H1 (cell line): ENCODE measurements around the gene SLC35F3. TPM values are rescaled to one million over a fixed set of nuclear protein-coding genes. Genes with fewer than 3 reads are reported as not detected.

ENCODE experiments used
- CTCF ChIA-PET: fragments of 300-600 bp; sonication (Branson Sonifier 250); formaldehyde crosslinking; loops from one replicate; lab custom pipeline; 2021; ENCODE audit not compliant: partially characterized antibody; lab: Charles Lee
- POLR2A ChIA-PET: fragments of 300-600 bp; sonication (Branson Sonifier 250); formaldehyde crosslinking; loops from one replicate; lab custom pipeline; 2021; ENCODE audit warnings: inconsistent platforms; ENCODE audit not compliant: partially characterized antibody; lab: Charles Lee
- DNase-seq, 2 experiments: peaks; one replicate each; pipeline versions ENCODE4 v3.0.0 to v3.0.0-alpha.2; 2010 to 2022; ENCODE audit warnings: low spot score in 2 of 2, low read depth in 1 of 2, mixed read lengths in 1 of 2
- FAIRE-seq: peaks from 2 replicates; lab custom pipeline; 2011; peaks lifted over from hg19 to GRCh38; lab: Jason Lieb, UNC
- H2AFZ ChIP-seq: 2 replicates; pipeline ENCODE4 v1.8.1; 2012; ENCODE audit warnings: low read length, inconsistent platforms
- H2AK5ac ChIP-seq: 2 replicates; pipeline ENCODE4 v1.6.1; 2013; ENCODE audit warnings: low read depth, low read length
- H2BK120ac ChIP-seq: replicated peaks from 2 replicates; pipeline ENCODE3; 2013; ENCODE audit warnings: low read depth, low read length, inconsistent platforms
- H2BK12ac ChIP-seq: 2 replicates; pipeline ENCODE4 v1.6.1; 2013; ENCODE audit warnings: low read depth, low read length
- H2BK15ac ChIP-seq: 2 replicates; pipeline ENCODE4 v1.6.1; 2013; ENCODE audit warnings: low read length
- H2BK20ac ChIP-seq: 2 replicates; pipeline ENCODE4 v1.6.1; 2013; ENCODE audit warnings: low read length
- H2BK5ac ChIP-seq: 2 replicates; pipeline ENCODE4 v1.6.1; 2013; ENCODE audit warnings: low read depth, low read length
- H3K14ac ChIP-seq: 2 replicates; pipeline ENCODE4 v1.6.1; 2013; ENCODE audit warnings: inconsistent platforms; ENCODE audit not compliant: insufficient read length
- H3K18ac ChIP-seq: 2 replicates; pipeline ENCODE4 v1.6.1; 2013; ENCODE audit warnings: low read length; ENCODE audit errors: extremely low read depth
- H3K23ac ChIP-seq: 2 replicates; pipeline ENCODE4 v1.6.1; 2013; ENCODE audit warnings: inconsistent platforms; ENCODE audit not compliant: insufficient read length
- H3K23me2 ChIP-seq: 2 replicates; pipeline ENCODE4 v1.6.1; 2013; ENCODE audit warnings: low read depth, low read length
- H3K27ac ChIP-seq: 2 replicates; pipeline ENCODE4 v1.6.1; 2011; ENCODE audit warnings: low read depth, low read length, inconsistent platforms
- H3K27me3 ChIP-seq, 4 experiments: replicated peaks in 1 of 4; 1 replicate in 1 of 4; 2 replicates in 3 of 4; pipeline versions ENCODE4 v1.6.1 to v1.8.1; 2011 to 2013; ENCODE audit warnings: low read length in 3 of 4, mild to moderate bottlenecking in 3 of 4, inconsistent platforms in 2 of 4, mixed read lengths in 2 of 4, moderate library complexity in 1 of 4; ENCODE audit not compliant: control insufficient read depth in 3 of 4, insufficient read depth in 3 of 4; ENCODE audit errors: extremely low read depth in 1 of 4
- H3K36me3 ChIP-seq, 4 experiments: 2 replicates each; pipeline versions ENCODE4 v1.6.1 to v1.8.1; 2011 to 2013; ENCODE audit warnings: mild to moderate bottlenecking in 4 of 4, low read length in 3 of 4, moderate library complexity in 2 of 4, control low read depth in 1 of 4, inconsistent platforms in 1 of 4; ENCODE audit not compliant: insufficient read depth in 4 of 4, control insufficient read depth in 2 of 4
- H3K4ac ChIP-seq: replicated peaks from 2 replicates; pipeline ENCODE3; 2013; ENCODE audit warnings: low read length, low read depth, mixed read lengths, inconsistent platforms; ENCODE audit not compliant: insufficient read length
- H3K4me1 ChIP-seq, 4 experiments: replicated peaks in 1 of 4; 1 replicate in 1 of 4; 2 replicates in 3 of 4; pipeline versions ENCODE4 v1.6.1 to v1.8.1; 2011 to 2013; ENCODE audit warnings: low read length in 3 of 4, inconsistent platforms in 2 of 4, mixed read lengths in 1 of 4; ENCODE audit not compliant: insufficient read depth in 4 of 4, control insufficient read depth in 3 of 4
- H3K4me2 ChIP-seq, 2 experiments: 2 replicates each; pipeline versions ENCODE4 v1.6.1 to v1.8.1; 2011 to 2013; ENCODE audit warnings: low read depth in 2 of 2, low read length in 2 of 2, control low read depth in 1 of 2, inconsistent platforms in 1 of 2, mild to moderate bottlenecking in 1 of 2; ENCODE audit not compliant: insufficient read depth in 1 of 2
- H3K4me3 ChIP-seq, 4 experiments: fragments of 200-600, 300-600 bp in 1 of 4; sonication (generic), shearing (Covaris generic), sonication (Bioruptor Twin) in 1 of 4; 2 replicates each; pipeline versions ENCODE4 v1.5.1 to v1.8.1; 2011 to 2016; ENCODE audit warnings: low read length in 4 of 4, low read depth in 3 of 4, control low read depth in 2 of 4, inconsistent platforms in 2 of 4, mild to moderate bottlenecking in 2 of 4, mixed read lengths in 1 of 4, moderate library complexity in 1 of 4; ENCODE audit not compliant: insufficient read depth in 2 of 4; ENCODE audit errors: extremely low read depth in 1 of 4
- H3K56ac ChIP-seq: replicated peaks from 2 replicates; pipeline ENCODE3; 2013; ENCODE audit warnings: low read depth, mild to moderate bottlenecking, mixed read lengths, low read length, inconsistent platforms; ENCODE audit not compliant: insufficient read length
- H3K79me1 ChIP-seq: 2 replicates; pipeline ENCODE4 v1.6.1; 2013; ENCODE audit warnings: low read depth, low read length, control low read depth
- H3K79me2 ChIP-seq, 2 experiments: 2 replicates each; pipeline versions ENCODE4 v1.6.1 to v1.8.1; 2012 to 2013; ENCODE audit warnings: low read length in 2 of 2, mild to moderate bottlenecking in 2 of 2, inconsistent platforms in 1 of 2; ENCODE audit not compliant: insufficient read depth in 2 of 2, control insufficient read depth in 1 of 2
- H3K9ac ChIP-seq, 4 experiments: replicated peaks in 1 of 4; 1 replicate in 1 of 4; 2 replicates in 3 of 4; pipeline versions ENCODE4 v1.6.1 to v1.8.1; 2011 to 2013; ENCODE audit warnings: low read depth in 3 of 4, low read length in 3 of 4, control low read depth in 2 of 4, mild to moderate bottlenecking in 2 of 4, moderate library complexity in 2 of 4, inconsistent platforms in 1 of 4; ENCODE audit errors: extremely low read depth in 1 of 4
- H3K9me3 ChIP-seq, 2 experiments: 2 replicates each; pipeline versions ENCODE4 v1.6.1 to v1.8.1; 2012 to 2013; ENCODE audit warnings: mild to moderate bottlenecking in 2 of 2, moderate library complexity in 2 of 2, control low read depth in 1 of 2, inconsistent platforms in 1 of 2, low read depth in 1 of 2, low read length in 1 of 2, mixed read lengths in 1 of 2; ENCODE audit not compliant: insufficient read depth in 2 of 2
- H4K20me1 ChIP-seq, 2 experiments: replicated peaks in 1 of 2; 2 replicates each; pipeline versions ENCODE3 to v1.8.1; 2011 to 2013; ENCODE audit warnings: inconsistent platforms in 2 of 2, low read length in 2 of 2, mild to moderate bottlenecking in 1 of 2; ENCODE audit not compliant: insufficient read depth in 2 of 2, control insufficient read depth in 1 of 2
- H4K5ac ChIP-seq: 2 replicates; pipeline ENCODE4 v1.6.1; 2013; ENCODE audit warnings: low read length, low read depth, mixed read lengths, inconsistent platforms; ENCODE audit not compliant: insufficient read length
- H4K8ac ChIP-seq: 2 replicates; pipeline ENCODE4 v1.8.0; 2013; ENCODE audit warnings: mild to moderate bottlenecking, moderate library complexity, low read length, inconsistent platforms; ENCODE audit not compliant: insufficient read depth; ENCODE audit errors: extremely low read depth
- H4K91ac ChIP-seq: replicated peaks from 2 replicates; pipeline ENCODE3; 2013; ENCODE audit warnings: low read length, mixed read lengths, inconsistent platforms; ENCODE audit not compliant: insufficient read length
- ASH2L ChIP-seq: fragments of 200-600, 300-600 bp; sonication (generic); IDR thresholded peaks from one replicate; pipeline ENCODE4 v1.7.1; 2017; ENCODE audit warnings: low read length
- ATF2 ChIP-seq: IDR thresholded peaks from 2 replicates; pipeline ENCODE4 v1.6.1; 2012; ENCODE audit warnings: low read length, inconsistent platforms
- HDAC6 ChIP-seq: IDR thresholded peaks from one replicate; pipeline ENCODE4 v1.7.1; 2012; ENCODE audit warnings: low read depth, mild to moderate bottlenecking, inconsistent platforms, low read length, moderate library complexity
- KDM4A ChIP-seq: IDR thresholded peaks from one replicate; pipeline ENCODE4 v1.7.1; 2012; ENCODE audit warnings: low read depth, mild to moderate bottlenecking, moderate library complexity, low read length, inconsistent platforms; ENCODE audit not compliant: severe bottlenecking
- POLR2AphosphoS5 ChIP-seq: IDR thresholded peaks from 2 replicates; pipeline ENCODE4 v1.6.1; 2011; ENCODE audit warnings: low read depth, low read length
- SIRT6 ChIP-seq: IDR thresholded peaks from one replicate; pipeline ENCODE4 v1.7.1; 2012; ENCODE audit warnings: low read length, inconsistent platforms
- TEAD4 ChIP-seq: IDR thresholded peaks from 2 replicates; pipeline ENCODE4 v1.6.1; 2012; ENCODE audit warnings: low read depth, low read length, inconsistent platforms, mixed read lengths
- polyA plus RNA-seq, 7 experiments: library from polyadenylated mRNA; depleted of rRNA in 3 of 7; stranded (reverse) in 5 of 7; unstranded in 2 of 7; fragments of >200 nt in 5 of 7; fragments of 200-250 nt in 2 of 7; gene quantifications; 1 replicate in 5 of 7; 2 replicates in 1 of 7; 4 replicates in 1 of 7; pipeline versions ENCODE4 v1.2.1 to v1.2.3, GENCODE V29; 2011 to 2013; ENCODE audit warnings: missing spikeins in 2 of 7, mixed read lengths in 2 of 7
- total RNA-seq: library from RNA; stranded (reverse); fragmentation: NEBNext Ultra II Directional; extraction: Animal tissue kit (Norgen Biotek cat#: 25700); gene quantifications from 2 replicates; pipeline ENCODE4 v1.2.1, GENCODE V29; 2021
- TF ChIP-seq, protein P1 (sequence below), 3 experiments: IDR thresholded peaks; 1 replicate in 2 of 3; 2 replicates in 1 of 3; pipeline versions ENCODE4 v1.5.1 to v1.6.1; 2011; ENCODE audit warnings: low read length in 3 of 3, mild to moderate bottlenecking in 3 of 3, inconsistent platforms in 2 of 3, low read depth in 1 of 3, moderate library complexity in 1 of 3; ENCODE audit not compliant: insufficient read depth in 1 of 3; ENCODE audit errors: control extremely low read depth in 1 of 3
- TF ChIP-seq, protein P2 (sequence below): IDR thresholded peaks from 2 replicates; pipeline ENCODE4 v1.6.1; 2011; ENCODE audit warnings: low read length, improper control_type of control experiment

The SLC35F3 gene
- total and polyA plus RNA-seq, 2 of the 8 experiments (the other 6 are each of a cell fraction or from before 2014, with no cell fraction given), result 0.78 to 1.2 TPM

DNA sequence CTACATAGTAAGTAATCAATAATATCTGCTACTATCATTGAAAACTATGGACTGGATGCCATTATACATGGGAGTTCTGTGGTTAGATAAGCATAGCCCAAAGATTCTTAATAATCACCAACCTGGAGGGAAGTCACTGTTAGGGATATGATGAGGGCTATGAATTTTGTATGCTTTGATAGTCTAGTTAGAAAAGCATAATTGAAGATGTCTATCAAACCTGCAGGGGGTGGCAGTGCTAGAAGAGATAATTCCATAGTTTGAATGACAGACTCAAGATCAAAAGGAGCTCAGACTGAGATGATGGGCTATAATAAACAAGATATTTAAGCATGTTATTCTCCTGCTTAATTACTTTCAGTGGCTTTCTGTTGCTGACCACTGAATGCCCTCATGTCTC, 453.4 kb downstream of the SLC35F3 start:
- DNase-seq (no peak), FAIRE-seq (no peak)
- Histone ChIP-seq H3K4ac (no peak overlapping the region), H3K23me2 (no peaks in the 10 kb centered on the region), H4K20me1 (no peaks in the 10 kb centered on the region), H2AFZ (no peak overlapping the region), H3K4me3 (no peak overlapping the region), H3K79me1 (no peaks in the 10 kb centered on the region), H3K4me1 (peaks cover 0 to 3% (median 0%) of the 10 kb centered on the region in 4 experiments; a peak in 1 of 7 replicates), H3K27me3 (no peaks in the 10 kb centered on the region), H3K14ac (no peak overlapping the region), H4K5ac (no peak overlapping the region), H3K36me3 (no peaks in the 10 kb centered on the region), H3K23ac (no peak overlapping the region), H3K79me2 (no peaks in the 10 kb centered on the region), H2BK15ac (no peak overlapping the region), H2BK20ac (no peak overlapping the region), H3K27ac (no peak overlapping the region), H3K4me2 (no peak overlapping the region), H3K56ac (no peak overlapping the region), H4K91ac (no peak overlapping the region), H4K8ac (no peak overlapping the region), H3K9me3 (no peaks in the 10 kb centered on the region), H2BK120ac (no peak overlapping the region), H2AK5ac (no peak overlapping the region), H3K9ac (no peak overlapping the region), H3K18ac (no peak overlapping the region), H2BK12ac (no peak overlapping the region), H2BK5ac (no peak overlapping the region)
- POLR2A ChIA-PET, result interaction anchor here (1.8 kb wide), 1 partner anchor 16 kb away, joined by 6 read pairs; the partner anchor contains the start of gene COA6
- CTCF ChIA-PET, result interaction anchor here (0.6 to 1.8 kb wide), 3 partner anchors 16 to 944 kb away, joined by 3 to 4 read pairs (median 3); partner anchors contain the start of gene COA6
- TF ChIP-seq TEAD4 (no peak), SIRT6 (no peak), ASH2L (no peak), ATF2 (no peak), POLR2AphosphoS5 (no peak), HDAC6 (no peak), KDM4A (no peak)
- TF ChIP-seq, protein P1, sequence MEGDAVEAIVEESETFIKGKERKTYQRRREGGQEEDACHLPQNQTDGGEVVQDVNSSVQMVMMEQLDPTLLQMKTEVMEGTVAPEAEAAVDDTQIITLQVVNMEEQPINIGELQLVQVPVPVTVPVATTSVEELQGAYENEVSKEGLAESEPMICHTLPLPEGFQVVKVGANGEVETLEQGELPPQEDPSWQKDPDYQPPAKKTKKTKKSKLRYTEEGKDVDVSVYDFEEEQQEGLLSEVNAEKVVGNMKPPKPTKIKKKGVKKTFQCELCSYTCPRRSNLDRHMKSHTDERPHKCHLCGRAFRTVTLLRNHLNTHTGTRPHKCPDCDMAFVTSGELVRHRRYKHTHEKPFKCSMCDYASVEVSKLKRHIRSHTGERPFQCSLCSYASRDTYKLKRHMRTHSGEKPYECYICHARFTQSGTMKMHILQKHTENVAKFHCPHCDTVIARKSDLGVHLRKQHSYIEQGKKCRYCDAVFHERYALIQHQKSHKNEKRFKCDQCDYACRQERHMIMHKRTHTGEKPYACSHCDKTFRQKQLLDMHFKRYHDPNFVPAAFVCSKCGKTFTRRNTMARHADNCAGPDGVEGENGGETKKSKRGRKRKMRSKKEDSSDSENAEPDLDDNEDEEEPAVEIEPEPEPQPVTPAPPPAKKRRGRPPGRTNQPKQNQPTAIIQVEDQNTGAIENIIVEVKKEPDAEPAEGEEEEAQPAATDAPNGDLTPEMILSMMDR (IDR thresholded peaks at IDR 0.05; ENCODE audit: control extremely low read depth in 1 of 3, insufficient read depth in 1 of 3, low read depth in 1 of 3, low read length in 3 of 3), result no peak
- TF ChIP-seq, protein P2, sequence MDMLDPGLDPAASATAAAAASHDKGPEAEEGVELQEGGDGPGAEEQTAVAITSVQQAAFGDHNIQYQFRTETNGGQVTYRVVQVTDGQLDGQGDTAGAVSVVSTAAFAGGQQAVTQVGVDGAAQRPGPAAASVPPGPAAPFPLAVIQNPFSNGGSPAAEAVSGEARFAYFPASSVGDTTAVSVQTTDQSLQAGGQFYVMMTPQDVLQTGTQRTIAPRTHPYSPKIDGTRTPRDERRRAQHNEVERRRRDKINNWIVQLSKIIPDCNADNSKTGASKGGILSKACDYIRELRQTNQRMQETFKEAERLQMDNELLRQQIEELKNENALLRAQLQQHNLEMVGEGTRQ, result no peak
